ENCODE data around the gene DLGAP1. TPM values are rescaled to one million over a fixed set of nuclear protein-coding genes. Genes with fewer than 3 reads are reported as not detected.

DLGAP1 gene
- total and polyA plus RNA-seq, 9 donors, result 2.0 to 42.7 (median 3.8) TPM

GRCh38 chr18:3827236-3827845, 627.8 kb downstream of the DLGAP1 start:
- Histone ChIP-seq H3K4me3 (no peak overlapping the region), H3K9me3 (no peaks in the 10 kb centered on the region), H3K4me1 (ENCODE audit: insufficient read depth) (no peaks in the 10 kb centered on the region), H3K27ac (no peak overlapping the region), H3K36me3 (no peaks in the 10 kb centered on the region), H3K27me3 (no peaks in the 10 kb centered on the region)
- WGBS, 3 donors, result 34 to 45% (median 38%) methylated on average over 6 of the region's 6 CpGs
- intact Hi-C loops (cut with DNase I), result no loop called here
- TF ChIP-seq EP300 (IDR thresholded peaks at IDR 0.05) (no peak), CTCF (IDR thresholded peaks at IDR 0.05) (no peak), POLR2A (IDR thresholded peaks at IDR 0.05) (no peak)
- DNase-seq, result no peak

- WGBS, 3 donors, result 91 to 95% (median 93%) methylated on average over 4 of the region's 4 CpGs
- no peak for DNase-seq
- intact Hi-C loops (cut with DNase I), result no loop called here
- Histone ChIP-seq H3K27ac (no peak overlapping the region), H3K9me3 (no peaks in the 10 kb centered on the region), H3K4me1 (ENCODE audit: insufficient read depth) (no peaks in the 10 kb centered on the region), H3K27me3 (no peaks in the 10 kb centered on the region), H3K4me3 (no peak overlapping the region), H3K36me3 (no peaks in the 10 kb centered on the region)
- TF ChIP-seq CTCF (IDR thresholded peaks at IDR 0.05) (no peak), EP300 (IDR thresholded peaks at IDR 0.05) (no peak), POLR2A (IDR thresholded peaks at IDR 0.05) (no peak)
Measured at GRCh38 chr18:3826021-3826420, 629.1 kb downstream of the DLGAP1 start.

- H3K4me3 ChIP-seq, result no peak overlapping the region
Measured at GRCh38 chr18:3824101-3824500, 631.0 kb downstream of the DLGAP1 start.

GRCh38 chr18:3823073-3823472, 632.0 kb downstream of the DLGAP1 start:
- no peak overlapping the region for H3K27ac ChIP-seq

More at GRCh38 chr18:3824101-3824500, 631.0 kb downstream of the DLGAP1 start:
- DNase-seq, result no peak
- Histone ChIP-seq H3K36me3 (no peaks in the 10 kb centered on the region), H3K27ac (no peak overlapping the region), H3K9me3 (no peaks in the 10 kb centered on the region), H3K4me1 (ENCODE audit: insufficient read depth) (no peaks in the 10 kb centered on the region), H3K27me3 (no peaks in the 10 kb centered on the region)
- intact Hi-C loops (cut with DNase I), result no loop called here
- TF ChIP-seq POLR2A (IDR thresholded peaks at IDR 0.05) (no peak), EP300 (IDR thresholded peaks at IDR 0.05) (no peak), CTCF (IDR thresholded peaks at IDR 0.05) (no peak)

More at GRCh38 chr18:3823073-3823472, 632.0 kb downstream of the DLGAP1 start:
- no peak for DNase-seq
- no peaks in the 10 kb centered on the region for H3K9me3 ChIP-seq
- H3K4me3 ChIP-seq, result no peak overlapping the region
- intact Hi-C loops (cut with DNase I), result no loop called here
- TF ChIP-seq CTCF (IDR thresholded peaks at IDR 0.05) (no peak), POLR2A (IDR thresholded peaks at IDR 0.05) (no peak), EP300 (IDR thresholded peaks at IDR 0.05) (no peak)
- no peaks in the 10 kb centered on the region for H3K36me3 ChIP-seq
- no peaks in the 10 kb centered on the region for H3K4me1 ChIP-seq (ENCODE audit: insufficient read depth)
- WGBS, 3 donors, result 91 to 97% (median 93%) methylated on average over 3 of the region's 3 CpGs
- no peaks in the 10 kb centered on the region for H3K27me3 ChIP-seq
